GM20431 (cell line): ENCODE results near the gene N4BP2L1.
"Not testable (repeated sequence)": the region's sequence is repeated elsewhere in the genome, so short reads cannot be mapped to it uniquely, and the experiment has no call there.

Experiments
- in situ Hi-C: fragments of 300-500 bp; cut with MseI, MboI; formaldehyde crosslinking; loops from one replicate; pipeline ENCODE4 v1.15.0; 2020; ENCODE audit warnings: low sequenced_read_pairs; ENCODE audit not compliant: unreplicated experiment

Gene N4BP2L1

DNA sequence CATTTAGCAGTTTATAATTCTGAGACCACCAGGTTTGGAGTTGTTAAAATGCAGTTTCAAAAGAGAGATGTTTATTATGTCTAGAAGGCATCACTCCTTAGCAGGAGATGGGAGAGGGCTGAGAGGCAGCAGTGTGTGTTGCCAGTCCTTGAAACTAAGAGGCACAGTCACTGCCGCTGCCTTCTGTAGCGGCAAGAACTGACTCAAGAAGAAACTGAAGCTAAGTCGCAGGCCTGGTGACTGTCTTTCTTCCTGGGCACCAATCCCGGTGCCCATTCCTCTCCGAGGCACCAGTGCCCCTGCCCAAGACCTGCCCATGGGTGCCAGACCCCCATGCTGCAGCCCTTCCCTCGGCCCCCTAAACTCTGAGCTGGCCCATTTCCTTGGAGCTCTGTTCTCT, 20.1 kb downstream of the N4BP2L1 start:
- in situ Hi-C loops = no loop called here

- in situ Hi-C loops = no loop called here
Observed at GRCh38 chr13:32403108-32403507, 24.8 kb downstream of the N4BP2L1 start.

GRCh38 chr13:32391101-32391619, 36.8 kb downstream of the N4BP2L1 start:
- in situ Hi-C loops = no loop called here

- in situ Hi-C loops = no loop called here
Observed at GRCh38 chr13:32390484-32390883, 37.4 kb downstream of the N4BP2L1 start.

- in situ Hi-C loops = no loop called here
Observed at GRCh38 chr13:32390048-32390447, 37.9 kb downstream of the N4BP2L1 start.

DNA sequence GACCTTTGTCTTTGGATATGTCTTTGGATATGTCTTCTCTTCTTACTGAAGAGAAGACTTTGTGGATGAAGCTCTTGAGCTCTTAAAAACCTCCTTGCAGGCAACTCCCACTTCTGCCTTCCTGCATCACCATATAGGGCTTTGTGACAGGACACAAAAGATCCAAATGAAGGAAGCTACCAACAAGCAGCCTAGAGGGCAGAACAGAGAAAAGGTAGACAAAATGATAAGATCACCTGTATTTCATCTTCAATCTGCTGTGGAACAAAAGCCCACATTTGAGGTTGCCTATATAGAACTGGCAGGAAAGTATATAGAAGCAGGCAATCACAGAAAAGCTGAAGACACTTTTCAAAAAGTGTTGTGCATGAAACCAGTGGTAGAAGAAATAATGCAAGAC, 42.5 kb downstream of the N4BP2L1 start:
- in situ Hi-C loops = no loop called here

DNA sequence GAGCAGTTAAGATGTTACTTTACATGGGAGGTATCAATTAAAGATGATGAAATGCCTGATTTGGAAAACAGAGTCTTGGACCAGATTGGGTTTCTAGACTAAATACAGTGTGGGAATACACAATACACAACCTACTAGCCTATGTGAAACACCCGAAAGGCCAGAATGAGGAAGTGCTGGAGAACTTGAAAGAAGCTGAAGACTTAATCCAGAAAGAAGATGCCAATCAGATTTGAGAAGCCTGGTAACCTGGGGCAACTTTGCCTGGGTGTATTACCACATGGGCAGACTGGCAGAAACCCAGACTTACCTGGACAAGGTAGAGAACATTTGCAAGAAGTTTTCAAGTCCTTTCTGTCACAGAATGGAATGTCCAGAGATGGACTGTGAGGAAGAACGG, 43.2 kb downstream of the N4BP2L1 start:
- in situ Hi-C loops = no loop called here

DNA sequence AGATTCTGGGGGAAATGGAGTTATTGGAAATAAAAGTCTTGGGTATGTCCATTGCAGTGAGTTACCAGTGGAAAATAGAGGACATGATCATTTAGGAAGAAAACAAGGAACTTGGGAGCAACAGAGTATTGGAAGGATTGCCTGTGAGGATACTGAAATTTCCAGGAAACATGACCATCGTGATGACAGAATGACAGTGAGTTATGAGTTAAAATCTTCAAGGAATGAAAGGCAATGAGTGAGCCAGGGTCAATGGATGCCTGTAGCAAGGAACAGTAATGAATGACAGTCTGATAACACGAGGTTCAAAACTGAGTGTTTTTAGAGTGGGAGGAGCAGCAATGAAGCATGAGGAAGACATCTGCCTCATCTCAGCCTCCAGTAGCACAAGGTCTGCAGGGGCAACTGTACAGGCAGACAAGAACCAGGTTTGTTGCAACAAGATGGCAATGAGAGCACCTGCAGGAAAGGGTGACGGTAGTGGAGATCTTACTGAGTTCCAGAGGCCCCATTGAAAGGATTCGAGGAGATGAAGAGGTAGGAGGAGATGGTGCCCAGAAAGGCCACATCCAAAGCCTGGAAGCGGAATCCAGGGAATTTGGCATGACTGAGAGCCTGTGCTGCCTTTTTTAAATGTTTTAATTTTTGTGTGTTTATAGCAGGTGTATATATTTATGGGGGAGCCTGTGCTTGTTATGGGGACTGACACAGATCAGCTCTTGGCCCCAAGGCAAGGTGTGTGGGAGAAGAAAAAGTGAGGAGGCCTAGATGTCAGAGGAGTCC, 43.9 kb downstream of the N4BP2L1 start:
- in situ Hi-C loops = no loop called here

DNA sequence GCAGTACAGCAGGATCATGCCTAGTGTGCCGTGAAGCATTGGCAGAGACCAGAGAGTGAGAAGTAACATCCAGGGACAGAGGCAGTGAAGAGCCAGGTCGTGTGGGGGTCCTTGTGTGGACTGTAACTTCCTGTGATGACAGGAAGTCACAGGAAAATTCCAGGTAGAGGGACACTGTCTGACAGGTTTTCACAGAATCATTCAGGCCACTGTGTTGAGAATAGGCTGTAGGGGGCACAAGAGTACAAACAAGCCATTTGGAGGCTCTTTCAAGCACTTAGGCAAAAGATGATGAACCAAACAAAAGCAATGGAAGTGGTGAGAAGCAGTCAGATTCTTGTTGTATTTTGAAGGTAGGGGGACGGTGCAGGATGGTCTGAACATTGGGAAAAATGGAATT, 46.4 kb downstream of the N4BP2L1 start:
- in situ Hi-C loops = no loop called here

DNA sequence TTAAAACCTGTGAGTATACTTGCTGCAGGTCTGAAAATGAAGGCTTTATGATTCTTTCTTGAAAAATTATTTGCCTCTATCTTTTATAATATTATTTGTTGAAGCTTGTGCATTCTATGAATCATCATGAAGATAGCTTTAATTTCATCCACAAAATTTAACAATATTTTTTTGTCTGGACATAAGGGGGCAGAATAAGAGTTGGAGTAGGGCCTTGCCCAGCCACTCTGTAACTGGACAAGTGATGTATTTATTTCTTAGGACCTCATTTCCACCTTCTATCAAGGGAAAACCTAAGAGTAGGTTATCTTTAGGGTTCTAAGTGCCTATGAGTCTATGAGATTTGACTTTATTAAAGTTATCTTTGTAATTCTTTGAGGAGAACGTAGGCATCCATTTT, 49.9 kb downstream of the N4BP2L1 start:
- in situ Hi-C loops = no loop called here

DNA sequence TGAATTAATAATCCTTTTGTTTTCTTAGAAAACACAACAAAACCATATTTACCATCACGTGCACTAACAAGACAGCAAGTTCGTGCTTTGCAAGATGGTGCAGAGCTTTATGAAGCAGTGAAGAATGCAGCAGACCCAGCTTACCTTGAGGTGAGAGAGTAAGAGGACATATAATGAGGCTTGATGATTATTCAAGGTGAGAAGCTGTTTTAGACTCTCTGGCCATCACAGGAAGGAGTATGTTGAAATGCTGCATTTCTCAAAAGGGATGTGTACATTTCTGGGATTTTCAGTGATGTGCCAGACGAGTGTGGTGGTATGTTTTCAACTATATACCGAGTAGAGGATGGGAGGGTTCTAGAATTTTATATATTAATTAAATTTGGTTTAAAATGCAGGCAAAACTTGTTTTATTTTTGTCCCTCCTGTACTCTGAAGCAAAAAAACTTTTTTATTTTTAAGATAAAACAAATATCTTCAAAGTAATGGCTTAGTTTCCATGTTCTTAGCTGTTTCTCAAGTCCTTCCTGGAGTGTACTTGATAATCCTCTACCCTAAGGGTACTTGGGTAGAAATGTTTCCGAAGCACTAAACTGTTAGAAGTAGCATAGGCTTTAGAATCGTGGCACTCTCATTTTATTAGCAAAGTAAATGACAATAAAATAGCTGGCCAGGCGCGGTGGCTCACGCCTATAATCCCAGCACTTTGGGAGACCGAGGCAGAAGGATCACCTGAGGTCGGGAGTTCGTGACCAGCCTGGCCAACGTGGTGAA, 51.1 kb downstream of the N4BP2L1 start:
- in situ Hi-C loops = no loop called here

DNA sequence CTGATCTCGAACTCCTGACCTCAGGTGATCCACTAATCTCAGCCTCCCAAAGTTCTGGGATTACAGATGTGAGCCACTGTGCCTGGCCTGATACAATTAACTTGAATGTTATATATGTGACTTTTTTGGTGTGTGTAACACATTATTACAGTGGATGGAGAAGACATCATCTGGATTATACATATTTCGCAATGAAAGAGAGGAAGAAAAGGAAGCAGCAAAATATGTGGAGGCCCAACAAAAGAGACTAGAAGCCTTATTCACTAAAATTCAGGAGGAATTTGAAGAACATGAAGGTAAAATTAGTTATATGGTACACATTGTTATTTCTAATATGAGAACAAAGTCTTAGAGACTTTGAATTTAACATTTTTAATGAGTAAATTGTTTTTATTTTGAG, 57.1 kb downstream of the N4BP2L1 start:
- in situ Hi-C loops = no loop called here

GRCh38 chr13:32362574-32362973, 65.4 kb downstream of the N4BP2L1 start:
- in situ Hi-C loops = no loop called here

DNA sequence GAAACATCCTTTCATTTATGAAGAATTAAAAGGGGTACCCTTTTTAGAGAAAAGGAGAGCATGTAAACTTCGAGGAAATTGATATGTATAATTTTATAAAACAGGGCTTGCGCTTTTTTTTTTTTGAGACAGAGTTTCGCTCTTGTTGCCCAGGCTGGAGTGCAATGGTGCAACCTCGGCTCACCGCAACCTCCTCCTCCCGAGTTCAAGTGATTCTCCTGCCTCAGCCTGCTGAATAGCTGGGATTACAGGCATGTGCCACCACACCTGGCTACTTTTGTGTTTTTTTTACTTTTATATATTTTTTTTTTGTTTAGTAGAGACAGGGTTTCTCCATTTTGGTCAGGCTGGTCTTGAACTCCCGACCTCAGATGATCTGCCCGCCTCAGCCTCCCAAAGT, 72.0 kb downstream of the N4BP2L1 start:
- in situ Hi-C loops = not testable (repeated sequence)

GRCh38 chr13:32354040-32354439, 73.9 kb downstream of the N4BP2L1 start:
- in situ Hi-C loops = no loop called here

GRCh38 chr13:32350839-32351441, 77.0 kb downstream of the N4BP2L1 start:
- in situ Hi-C loops = not testable (repeated sequence)
